Measurements from ENCODE around the gene MMP28. TPM values are rescaled to one million over a fixed set of nuclear protein-coding genes. Genes with fewer than 3 reads are reported as not detected.
A peak's percentile ranks its signal among the peaks of the same experiment; 100 is the strongest.

The MMP28 gene
- total and polyA plus RNA-seq, 5 experiments from 2014 or later: 10.0 to 30.1 (median 15.0) TPM

GRCh38 chr17:35728551-35728950, 66.9 kb downstream of the MMP28 start:
- no peak for ATAC-seq
- POLR2A ChIA-PET: interaction anchor here (1.2 kb wide), 1 partner anchor 9 kb away, joined by 3 read pairs; no protein-coding TSS in a partner anchor

GRCh38 chr17:35727635-35728034, 67.8 kb downstream of the MMP28 start:
- DNase-seq: no peak
- Mint-ChIP-seq H3K4me3 (no peak overlapping the region), H3K27me3 (peaks cover 0 to 2% (median 0%) of the 10 kb centered on the region in 5 donors), H3K27ac (peak overlapping the region in 1 of 10 donors; percentile 4), H3K36me3 (peaks cover 15 to 39% (median 19%) of the 10 kb centered on the region in 3 donors), H3K4me1 (peaks cover 14 to 29% (median 21%) of the 10 kb centered on the region in 4 donors), H3K9me3 (no peaks in the 10 kb centered on the region)
- ATAC-seq: no peak
- POLR2A ChIA-PET: interaction anchor here (1.1 to 1.2 kb wide), 2 partner anchors 8 to 10 kb away, joined by 3 read pairs; no protein-coding TSS in a partner anchor

More at GRCh38 chr17:35728551-35728950, 66.9 kb downstream of the MMP28 start:
- Mint-ChIP-seq H3K4me1 (peaks cover 14 to 31% (median 21%) of the 10 kb centered on the region in 4 donors), H3K36me3 (peaks cover 15 to 30% (median 19%) of the 10 kb centered on the region in 3 donors), H3K27ac (peak overlapping the region in 2 of 10 donors; percentile 25 to 37), H3K27me3 (peaks cover 0 to 2% (median 0%) of the 10 kb centered on the region in 5 donors), H3K9me3 (no peaks in the 10 kb centered on the region), H3K4me3 (no peak overlapping the region)
- no peak for DNase-seq

DNA sequence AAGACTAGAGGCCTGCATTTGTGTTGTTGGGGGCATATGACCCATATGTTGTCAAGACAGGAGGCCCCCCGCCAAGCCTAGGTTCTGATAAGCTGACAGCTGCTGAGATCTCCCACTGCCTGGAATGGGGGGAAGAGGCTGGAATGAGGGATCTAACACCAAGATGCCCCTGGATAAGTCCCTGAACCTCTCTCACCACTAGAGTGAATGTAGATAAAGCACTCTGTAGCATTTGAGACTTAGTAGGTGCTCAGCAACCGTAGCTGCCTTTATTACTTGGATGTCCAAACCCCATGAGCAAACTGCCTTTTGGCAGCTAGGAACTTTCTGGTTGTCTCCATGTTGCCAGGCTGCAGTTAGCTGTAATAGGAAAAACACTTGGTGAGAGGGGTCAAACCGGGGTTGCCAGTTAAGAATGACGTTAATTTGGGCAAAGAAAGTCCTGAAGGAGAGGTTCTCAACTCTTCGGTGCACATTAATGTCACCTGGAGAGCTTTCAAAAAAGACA, 68.4 kb downstream of the MMP28 start:
- ATAC-seq: no peak
- H3K36me3 Mint-ChIP-seq: peaks cover 15 to 43% (median 19%) of the 10 kb centered on the region in 3 donors
- H3K4me3 Mint-ChIP-seq: no peak overlapping the region
- POLR2A ChIA-PET: interaction anchor here (1.1 to 1.2 kb wide), 2 partner anchors 7 to 10 kb away, joined by 3 read pairs; no protein-coding TSS in a partner anchor
- no peaks in the 10 kb centered on the region for H3K9me3 Mint-ChIP-seq
- H3K27me3 Mint-ChIP-seq: peaks cover 0 to 2% (median 0%) of the 10 kb centered on the region in 5 donors
- no peak for DNase-seq
- peaks cover 14 to 23% (median 19%) of the 10 kb centered on the region in 4 donors for H3K4me1 Mint-ChIP-seq
- no peak overlapping the region for H3K27ac Mint-ChIP-seq

GRCh38 chr17:35726127-35726952, 69.1 kb downstream of the MMP28 start:
- H3K4me3 Mint-ChIP-seq: no peak overlapping the region
- ATAC-seq (no peak), DNase-seq (no peak)
- peak overlapping the region in 2 of 10 donors; percentile 44 to 56 for H3K27ac Mint-ChIP-seq
- peaks cover 14 to 22% (median 18%) of the 10 kb centered on the region in 4 donors for H3K4me1 Mint-ChIP-seq
- H3K36me3 Mint-ChIP-seq: peaks cover 15 to 48% (median 19%) of the 10 kb centered on the region in 3 donors
- POLR2A ChIA-PET: no interaction called here
- no peaks in the 10 kb centered on the region for H3K9me3 Mint-ChIP-seq
- H3K27me3 Mint-ChIP-seq: peaks cover 0 to 2% (median 0%) of the 10 kb centered on the region in 5 donors

DNA sequence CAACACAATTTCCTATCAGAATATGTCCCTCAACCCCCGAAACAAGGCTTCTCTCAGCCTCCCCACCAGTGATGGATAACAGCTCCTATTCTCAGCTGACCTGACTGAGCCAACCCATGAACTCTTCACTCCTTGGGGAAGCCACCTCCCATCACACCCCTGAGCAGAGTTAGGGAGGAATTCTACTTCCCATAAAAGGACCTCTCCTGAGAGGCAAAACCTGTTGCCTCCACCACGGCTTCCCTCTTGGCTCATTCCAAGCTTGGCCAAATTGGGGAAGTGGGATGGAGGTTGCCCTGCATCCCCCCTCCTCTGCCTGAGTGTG, 69.7 kb downstream of the MMP28 start:
- peak overlapping the region in 2 of 10 donors; percentile 30 to 56 for H3K27ac Mint-ChIP-seq
- no peak for DNase-seq
- H3K4me1 Mint-ChIP-seq: peaks cover 10 to 16% (median 13%) of the 10 kb centered on the region in 4 donors
- H3K4me3 Mint-ChIP-seq: no peak overlapping the region
- POLR2A ChIA-PET: no interaction called here
- H3K27me3 Mint-ChIP-seq: peaks cover 0 to 2% (median 0%) of the 10 kb centered on the region in 5 donors
- ATAC-seq: no peak
- peaks cover 15 to 54% (median 20%) of the 10 kb centered on the region in 3 donors for H3K36me3 Mint-ChIP-seq
- H3K9me3 Mint-ChIP-seq: no peaks in the 10 kb centered on the region

- Mint-ChIP-seq H3K9me3 (no peaks in the 10 kb centered on the region), H3K36me3 (peaks cover 15 to 58% (median 22%) of the 10 kb centered on the region in 3 donors), H3K27ac (peak overlapping the region in 1 of 10 donors; percentile 22), H3K4me1 (peaks cover 5 to 9% (median 7%) of the 10 kb centered on the region in 4 donors), H3K27me3 (no peaks in the 10 kb centered on the region), H3K4me3 (no peak overlapping the region)
- ATAC-seq (no peak), DNase-seq (no peak)
- POLR2A ChIA-PET: no interaction called here
Measured at GRCh38 chr17:35725058-35725457, 70.4 kb downstream of the MMP28 start.

- Mint-ChIP-seq H3K27ac (no peak overlapping the region), H3K36me3 (peaks cover 15 to 69% (median 27%) of the 10 kb centered on the region in 3 donors)
Measured at GRCh38 chr17:35723735-35724134, 71.7 kb downstream of the MMP28 start.

DNA sequence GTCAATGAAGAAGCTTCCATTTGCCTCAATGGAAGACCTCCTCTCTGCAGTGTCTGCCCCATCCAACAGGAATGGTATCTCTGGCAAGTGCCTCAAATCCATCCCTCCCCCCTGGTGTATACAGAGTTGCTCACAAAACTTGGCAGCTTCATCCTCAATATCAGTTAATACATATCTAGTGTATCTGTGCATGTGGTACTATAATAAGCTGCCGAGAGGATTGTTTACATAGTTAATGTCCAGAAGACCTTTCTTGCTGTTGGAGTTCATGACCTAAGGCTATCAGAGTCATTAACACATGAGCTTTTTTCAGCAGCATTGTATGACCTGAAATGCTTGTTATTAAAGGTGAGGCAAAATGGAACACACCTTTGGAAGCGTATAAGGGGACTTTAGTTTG, 78.0 kb downstream of the MMP28 start:
- DNase-seq (no peak), ATAC-seq (no peak)
- Mint-ChIP-seq H3K36me3 (peaks cover 0 to 57% (median 23%) of the 10 kb centered on the region in 3 donors), H3K27me3 (no peaks in the 10 kb centered on the region), H3K9me3 (no peaks in the 10 kb centered on the region), H3K27ac (no peak overlapping the region), H3K4me3 (no peak overlapping the region), H3K4me1 (peaks cover 0 to 5% (median 0%) of the 10 kb centered on the region in 4 donors)
- POLR2A ChIA-PET: no interaction called here

More at GRCh38 chr17:35723735-35724134, 71.7 kb downstream of the MMP28 start:
- ATAC-seq: no peak
- POLR2A ChIA-PET: interaction anchor here (1.7 kb wide), 1 partner anchor 8 kb away, joined by 4 read pairs; the partner anchor contains the start of gene RASL10B
- Mint-ChIP-seq H3K27me3 (no peaks in the 10 kb centered on the region), H3K4me1 (peaks cover 0 to 7% (median 0%) of the 10 kb centered on the region in 4 donors), H3K9me3 (no peaks in the 10 kb centered on the region), H3K4me3 (peak overlapping the region in 1 of 10 donors; percentile 16)
- no peak for DNase-seq

GRCh38 chr17:35716897-35717465, 78.5 kb downstream of the MMP28 start:
- no peak overlapping the region for H3K4me3 Mint-ChIP-seq
- peak overlapping the region in 1 of 10 donors; percentile 55 for H3K27ac Mint-ChIP-seq
- no peak for ATAC-seq

GRCh38 chr17:35716173-35716572, 79.3 kb downstream of the MMP28 start:
- Mint-ChIP-seq H3K36me3 (peaks cover 0 to 52% (median 24%) of the 10 kb centered on the region in 3 donors), H3K4me1 (peaks cover 0 to 8% (median 6%) of the 10 kb centered on the region in 4 donors), H3K27ac (no peak overlapping the region), H3K4me3 (no peak overlapping the region), H3K27me3 (no peaks in the 10 kb centered on the region), H3K9me3 (no peaks in the 10 kb centered on the region)
- DNase-seq: no peak
- POLR2A ChIA-PET: no interaction called here
- ATAC-seq: no peak

More at GRCh38 chr17:35716897-35717465, 78.5 kb downstream of the MMP28 start:
- Mint-ChIP-seq H3K9me3 (no peaks in the 10 kb centered on the region), H3K36me3 (peaks cover 0 to 53% (median 23%) of the 10 kb centered on the region in 3 donors), H3K27me3 (no peaks in the 10 kb centered on the region), H3K4me1 (peaks cover 0 to 5% (median 2%) of the 10 kb centered on the region in 4 donors)
- POLR2A ChIA-PET: no interaction called here
- no peak for DNase-seq

Measured in naive thymus-derived CD8-positive, alpha-beta T cell (primary cell).